Ovary (tissue), 9 donors: ENCODE results near the gene FSD1. TPM values are rescaled to one million over a fixed set of nuclear protein-coding genes. Genes with fewer than 3 reads are reported as not detected.

ENCODE experiments used
- DNase-seq, 5 donors: peaks; one replicate each; pipeline ENCODE4 v3.0.0-alpha.2; 2019 to 2020
- H3K27ac ChIP-seq, 2 donors: fragments of 200-600 bp; one replicate each; pipeline versions ENCODE4 v1.5.1 to v1.8.0; 2019 to 2022
- H3K27me3 ChIP-seq: fragments of 200-600 bp; one replicate; pipeline ENCODE4 v1.8.0; 2022
- H3K36me3 ChIP-seq: fragments of 200-600 bp; sonication (generic); one replicate; pipeline ENCODE4 v1.5.1; 2019
- H3K4me1 ChIP-seq: one replicate; pipeline ENCODE4 v1.8.1; 2013; ENCODE audit warnings: mild to moderate bottlenecking, moderate library complexity; ENCODE audit not compliant: insufficient read depth
- H3K4me3 ChIP-seq: fragments of 200-600 bp; sonication (generic); one replicate; pipeline ENCODE4 v1.5.1; 2017
- H3K9me3 ChIP-seq, 2 donors: fragments of 200-600 bp in 1 of 2; sonication (generic) in 1 of 2; one replicate each; pipeline versions ENCODE4 v1.5.1 to v1.8.1; 2013 to 2019; ENCODE audit warnings: mild to moderate bottlenecking in 1 of 2, moderate library complexity in 1 of 2
- EP300 ChIP-seq: sonication (generic); formaldehyde crosslinking; IDR thresholded peaks from one replicate; pipeline ENCODE4 v1.6.1; 2017; ENCODE audit warnings: antibody characterized with exemption
- POLR2A ChIP-seq: fragments of 450-650 bp; IDR thresholded peaks from one replicate; pipeline ENCODE4 v1.6.1; 2017; ENCODE audit warnings: antibody characterized with exemption, mild to moderate bottlenecking, moderate library complexity
- WGBS, 3 donors: extraction: QIAGEN DNeasy Blood & Tissue Kit in 1 of 3; methylation state at CpG; one replicate each; pipeline versions ENCODE4 v1.1.5 to v1.1.7; 2013 to 2017; 5-methylcytosine and 5-hydroxymethylcytosine counted together
- intact Hi-C, 4 donors: fragments of 100-400 bp; cut with DNase I; formaldehyde crosslinking; loops; one replicate each; pipeline versions ENCODE4 v1.11.0 to v1.15.1; 2022 to 2023
- polyA plus RNA-seq, 2 donors: library from polyadenylated mRNA; stranded (reverse); fragments of 200-250 nt in 1 of 2; fragments of 350-450 nt in 1 of 2; fragmentation: Illumina TruSeq in 1 of 2; extraction: RNeasy Lipid Tissue Mini Kit (QIAGEN cat#74804) in 1 of 2; gene quantifications; one replicate each; pipeline ENCODE4 v1.2.3, GENCODE V29; 2013 to 2014
- total RNA-seq, 7 donors: library from RNA; depleted of rRNA in 2 of 7; stranded (reverse); fragments of >200 nt in 2 of 7; fragmentation: NEBNext Ultra II Directional in 3 of 7; extraction: Animal tissue kit (Norgen Biotek cat#: 25700) in 3 of 7; gene quantifications; one replicate each; pipeline versions ENCODE4 v1.1.0 to v1.2.4, GENCODE V29; 2016 to 2023
- TF ChIP-seq, protein P1 (sequence below), 3 donors: fragments of 450-650 bp in 2 of 3; fragments of 200-600 bp in 1 of 3; IDR thresholded peaks; one replicate each; pipeline versions ENCODE4 v1.5.1 to v1.8.0; 2016 to 2022; ENCODE audit warnings: antibody characterized with exemption in 3 of 3, mild to moderate bottlenecking in 1 of 3
- donor health status: DM: no; HTN: no; CAD: no; lungs with moderate emphysema.
- donor health status: DM: no; HTN: no; CAD: no.
- donor health status: Bipolar disorder and iron deficiency.
- donor health status: DM: yes; HTN: yes; CAD: no.
- donor health status: DM: no; HTN: no; CAD: no.
- donor health status: DM: yes; HTN: yes; CAD: no.

Gene FSD1
- total and polyA plus RNA-seq, 9 donors = 0.11 to 0.48 (median 0.18) TPM; not detected in 6

DNA sequence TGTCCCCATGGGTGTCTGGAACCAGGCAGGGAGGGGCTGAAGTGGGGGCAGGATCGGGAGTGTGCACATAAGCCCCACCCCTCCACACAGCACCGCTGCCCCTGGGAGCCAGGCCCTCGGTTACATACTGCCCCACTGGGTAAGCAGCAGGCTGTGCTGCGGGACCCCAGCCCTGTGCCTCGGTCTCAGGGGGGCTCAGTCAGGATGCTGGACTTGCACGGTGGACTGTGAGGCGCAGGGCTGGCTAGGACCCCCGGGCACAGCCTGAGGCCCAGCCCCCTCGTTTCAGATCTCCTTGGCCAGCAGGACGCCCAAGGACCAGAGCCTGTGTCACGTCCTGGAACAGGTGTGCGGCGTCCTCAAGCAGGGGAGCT lies 55.2 kb downstream of the FSD1 start:
- intact Hi-C loops = loop anchor here in 2 of 4 donors (5.0 kb wide), 2 partner anchors 33 to 38 kb away; no protein-coding TSS in a partner anchor
- no peaks in the 10 kb centered on the region for H3K36me3 ChIP-seq
- DNase-seq = peak in 2 of 5 donors; percentile 46 to 47
- H3K9me3 ChIP-seq = no peaks in the 10 kb centered on the region
- no peak overlapping the region for H3K4me3 ChIP-seq
- no peaks in the 10 kb centered on the region for H3K27me3 ChIP-seq
- peak overlapping the region; percentile 70 to 88 for H3K27ac ChIP-seq
- peaks cover 25% of the 10 kb centered on the region for H3K4me1 ChIP-seq
- WGBS, 3 donors = 66 to 79% (median 77%) methylated on average over 12 to 13 of the region's 13 CpGs
- TF ChIP-seq POLR2A (no peak), EP300 (no peak)
- TF ChIP-seq, protein P1, sequence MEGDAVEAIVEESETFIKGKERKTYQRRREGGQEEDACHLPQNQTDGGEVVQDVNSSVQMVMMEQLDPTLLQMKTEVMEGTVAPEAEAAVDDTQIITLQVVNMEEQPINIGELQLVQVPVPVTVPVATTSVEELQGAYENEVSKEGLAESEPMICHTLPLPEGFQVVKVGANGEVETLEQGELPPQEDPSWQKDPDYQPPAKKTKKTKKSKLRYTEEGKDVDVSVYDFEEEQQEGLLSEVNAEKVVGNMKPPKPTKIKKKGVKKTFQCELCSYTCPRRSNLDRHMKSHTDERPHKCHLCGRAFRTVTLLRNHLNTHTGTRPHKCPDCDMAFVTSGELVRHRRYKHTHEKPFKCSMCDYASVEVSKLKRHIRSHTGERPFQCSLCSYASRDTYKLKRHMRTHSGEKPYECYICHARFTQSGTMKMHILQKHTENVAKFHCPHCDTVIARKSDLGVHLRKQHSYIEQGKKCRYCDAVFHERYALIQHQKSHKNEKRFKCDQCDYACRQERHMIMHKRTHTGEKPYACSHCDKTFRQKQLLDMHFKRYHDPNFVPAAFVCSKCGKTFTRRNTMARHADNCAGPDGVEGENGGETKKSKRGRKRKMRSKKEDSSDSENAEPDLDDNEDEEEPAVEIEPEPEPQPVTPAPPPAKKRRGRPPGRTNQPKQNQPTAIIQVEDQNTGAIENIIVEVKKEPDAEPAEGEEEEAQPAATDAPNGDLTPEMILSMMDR (IDR thresholded peaks at IDR 0.05) = no peak

GRCh38 chr19:4360081-4360569 lies 55.7 kb downstream of the FSD1 start:
- peak in 3 of 5 donors; percentile 53 to 65 (median 61) for DNase-seq
- peak overlapping the region; percentile 70 to 88 for H3K27ac ChIP-seq
- H3K4me1 ChIP-seq = peaks cover 25% of the 10 kb centered on the region
- WGBS, 3 donors = 20 to 51% (median 34%) methylated on average over 8 to 9 of the region's 9 CpGs
- TF ChIP-seq, protein P1 (IDR thresholded peaks at IDR 0.05) = no peak
- TF ChIP-seq EP300 (no peak), POLR2A (no peak)
- H3K9me3 ChIP-seq = no peaks in the 10 kb centered on the region
- intact Hi-C loops = no loop called here
- H3K36me3 ChIP-seq = no peaks in the 10 kb centered on the region
- no peaks in the 10 kb centered on the region for H3K27me3 ChIP-seq
- H3K4me3 ChIP-seq = no peak overlapping the region

GRCh38 chr19:4360641-4361151 lies 56.3 kb downstream of the FSD1 start:
- intact Hi-C loops = no loop called here
- no peaks in the 10 kb centered on the region for H3K36me3 ChIP-seq
- TF ChIP-seq, protein P1 (IDR thresholded peaks at IDR 0.05) = peak in 1 of 3 donors; percentile 29
- TF ChIP-seq EP300 (no peak), POLR2A (no peak)
- 14 to 44% (median 29%) methylated on average over 11 to 12 of the region's 12 CpGs for WGBS, 3 donors
- H3K27me3 ChIP-seq = no peaks in the 10 kb centered on the region
- peak overlapping the region; percentile 70 to 88 for H3K27ac ChIP-seq
- no peaks in the 10 kb centered on the region for H3K9me3 ChIP-seq
- H3K4me1 ChIP-seq = peaks cover 25% of the 10 kb centered on the region
- H3K4me3 ChIP-seq = no peak overlapping the region
- peak in 4 of 5 donors; percentile 82 to 90 (median 86) for DNase-seq

DNA sequence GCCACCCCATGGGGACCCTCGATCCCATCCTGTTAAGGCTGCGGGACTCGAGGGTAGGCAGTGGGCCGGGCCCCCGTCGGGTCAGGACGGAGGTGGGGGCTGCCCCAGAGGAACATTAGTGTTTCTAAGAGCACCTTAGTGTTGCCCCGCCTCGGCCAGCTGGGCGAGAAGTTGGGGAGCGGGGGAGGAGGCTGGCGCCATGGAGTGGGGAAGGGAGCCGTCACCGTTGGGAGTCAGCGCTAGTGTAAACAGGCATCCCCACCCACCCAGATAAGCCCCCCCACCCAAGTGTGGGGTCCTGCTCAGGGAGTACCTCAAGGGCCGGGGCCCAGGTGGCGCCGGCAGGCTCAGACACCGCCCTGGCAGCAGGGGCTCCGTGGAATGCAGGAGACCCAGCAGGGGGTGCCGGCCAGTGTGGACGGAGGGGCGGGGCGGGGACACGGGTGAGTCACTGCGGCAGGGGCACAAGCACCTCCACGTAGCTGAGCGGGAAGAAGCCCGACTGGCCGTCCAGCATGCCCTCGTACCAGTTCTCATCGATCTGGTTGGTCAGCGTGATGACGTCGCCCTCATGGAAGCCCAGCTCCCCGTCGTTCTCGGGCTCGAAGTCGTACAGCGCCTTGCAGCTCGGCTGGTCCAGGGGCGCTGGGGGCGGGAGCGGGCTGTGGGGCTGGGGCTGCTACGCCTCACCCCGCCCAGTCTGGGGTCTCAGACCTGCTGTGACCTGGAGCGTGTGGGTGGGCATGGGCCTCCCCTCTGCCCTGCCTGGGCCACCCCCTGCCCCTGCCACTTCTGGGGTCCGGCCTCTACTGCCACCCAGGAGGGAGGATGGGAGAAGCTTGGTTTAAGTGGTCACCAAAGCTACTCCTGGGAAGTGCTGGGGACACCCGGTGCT lies 57.0 kb downstream of the FSD1 start:
- TF ChIP-seq, protein P1 (IDR thresholded peaks at IDR 0.05) = no peak
- intact Hi-C loops = no loop called here
- WGBS, 3 donors = 34 to 67% (median 46%) methylated on average over 39 to 50 of the region's 50 CpGs
- no peaks in the 10 kb centered on the region for H3K27me3 ChIP-seq
- H3K27ac ChIP-seq = peak overlapping the region; percentile 70 to 88
- H3K36me3 ChIP-seq = no peaks in the 10 kb centered on the region
- DNase-seq = peak; percentile 71 to 83 (median 77)
- peaks cover 25% of the 10 kb centered on the region for H3K4me1 ChIP-seq
- H3K4me3 ChIP-seq = no peak overlapping the region
- no peaks in the 10 kb centered on the region for H3K9me3 ChIP-seq
